CD4-positive, alpha-beta T cell treated with Interleukin-17A for 1 hour (primary cell): ENCODE results near the gene PDZD7.
A peak's percentile ranks its signal among the peaks of the same experiment; 100 is the strongest.

ENCODE experiments used
- DNase-seq: peaks from one replicate; pipeline ENCODE4 v3.0.0-alpha.2; 2020

PDZD7 gene

DNA sequence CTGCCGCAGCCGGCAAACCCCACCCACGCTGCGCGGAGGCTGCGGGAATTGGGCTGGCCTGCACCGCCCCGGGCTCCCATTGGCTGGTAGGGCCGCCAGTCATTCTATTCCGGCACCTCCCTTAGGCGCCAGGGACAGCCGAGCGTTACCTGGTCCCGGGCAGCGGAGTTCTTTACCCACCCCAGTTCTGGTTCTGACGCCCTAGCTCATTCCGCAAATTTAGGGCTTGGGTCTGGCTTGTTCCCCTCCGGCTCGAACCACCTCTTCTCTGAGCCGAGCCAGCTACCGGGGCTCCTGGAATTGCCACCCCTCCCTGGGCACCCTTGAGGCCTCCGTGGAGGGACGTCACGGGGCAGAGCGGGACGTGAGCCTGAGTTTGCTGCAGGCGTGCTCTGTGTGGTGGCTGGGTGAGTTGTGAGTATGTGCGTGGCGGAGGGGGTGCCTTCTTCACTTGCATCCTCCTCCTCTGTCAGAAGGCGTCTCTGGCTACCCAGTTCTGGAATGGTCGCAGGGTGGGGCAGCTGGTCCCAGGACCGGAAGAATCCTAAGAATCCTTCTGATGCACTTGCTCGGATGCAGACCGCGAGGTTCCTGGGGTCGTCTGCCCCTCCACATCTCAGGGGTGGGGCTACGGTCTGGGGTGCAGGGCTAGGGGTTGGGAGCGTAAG is at the start of gene PDZD7, which contains the start of gene SFXN3:
PDZD7 (minus strand) TSS at position 2 of the 668 bp plus-strand sequence. CDS start 910 bp downstream, outside the sequence.
SFXN3 (plus strand) TSS at position 107 of the 668 bp plus-strand sequence. CDS start 3,461 bp downstream, outside the sequence.
- peak; percentile 95 for DNase-seq

DNA sequence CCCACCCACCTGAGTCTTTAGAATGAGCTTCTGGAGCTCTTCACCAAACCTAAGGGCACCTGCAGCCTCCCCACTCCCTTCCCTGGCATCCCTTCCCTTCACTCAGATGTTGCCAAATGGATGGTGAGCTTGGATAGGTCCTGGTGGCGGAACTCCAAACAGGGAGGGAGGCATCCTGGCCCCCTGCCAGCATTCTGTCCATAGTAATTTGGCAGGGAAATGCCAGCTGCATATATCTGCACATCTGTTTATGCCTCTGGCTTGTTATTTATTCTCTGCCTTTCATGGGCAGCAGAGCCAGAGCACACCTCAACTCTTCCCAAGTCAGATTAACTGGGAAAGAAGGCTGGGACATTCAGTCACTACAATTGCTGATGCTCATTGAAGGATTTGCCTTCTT is 48.9 kb upstream of the PDZD7 start:
- no peak for DNase-seq

DNA sequence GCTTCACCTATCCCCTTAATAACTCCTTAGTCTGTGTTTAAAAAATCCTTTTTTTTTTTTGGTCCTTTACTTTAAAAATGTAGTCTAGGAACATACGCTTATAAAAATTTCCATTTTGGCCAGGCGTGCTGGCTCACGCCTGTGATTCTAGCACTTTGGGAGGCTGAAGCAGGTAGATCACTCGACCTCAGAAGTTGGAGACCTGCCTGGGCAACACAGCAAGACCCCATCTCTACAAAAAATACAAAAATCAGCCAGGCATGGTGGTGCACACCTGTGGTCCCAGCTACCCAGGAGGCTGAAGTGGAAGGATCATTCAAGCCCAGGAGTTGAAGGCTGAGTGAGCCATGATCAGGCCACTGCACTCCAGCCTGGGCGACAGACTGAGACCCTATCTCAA is 45.7 kb upstream of the PDZD7 start:
- no peak for DNase-seq

DNA sequence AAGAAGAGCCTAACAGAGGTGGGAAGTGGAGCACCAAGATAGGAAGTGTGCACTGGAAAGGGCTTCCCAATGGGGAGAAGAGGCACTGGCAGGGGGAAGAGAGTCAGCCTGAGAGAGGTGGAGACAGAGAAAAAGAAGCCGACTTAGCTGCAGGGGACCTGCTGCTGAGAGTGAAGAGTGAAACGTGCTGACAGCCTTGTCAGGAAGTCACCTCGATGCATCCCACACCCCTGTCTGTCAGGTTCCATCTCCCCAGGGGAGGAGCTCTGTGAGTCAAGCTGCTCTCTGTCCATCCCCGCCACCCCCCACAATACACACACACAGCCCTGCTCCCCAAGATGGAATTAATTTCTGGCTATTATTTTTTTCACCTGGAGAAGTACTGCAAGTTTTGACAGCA is 44.8 kb upstream of the PDZD7 start:
- no peak for DNase-seq

- no peak for DNase-seq
Observed at GRCh38 chr10:101073631-101074030, 42.7 kb upstream of the PDZD7 start.

DNA sequence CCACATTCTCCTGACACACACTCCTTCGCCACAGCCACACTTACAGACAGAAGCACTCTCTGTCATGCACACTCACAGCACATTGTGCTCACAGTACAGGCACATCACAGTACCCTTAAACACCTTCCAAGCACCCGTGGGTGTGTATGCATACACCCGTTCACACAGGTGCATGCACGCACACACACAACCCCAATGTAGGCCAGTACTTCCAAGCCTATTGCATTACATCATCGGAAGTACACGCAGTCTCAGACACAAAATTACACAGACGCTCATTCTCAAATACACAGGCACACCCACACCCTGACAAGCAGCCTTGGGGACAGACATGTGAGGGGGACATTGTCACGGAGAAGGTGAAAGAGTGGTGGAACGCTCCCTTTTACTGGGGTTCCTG is 42.0 kb upstream of the PDZD7 start:
- no peak for DNase-seq

GRCh38 chr10:101071885-101072433 is 41.0 kb upstream of the PDZD7 start:
- no peak for DNase-seq

- DNase-seq, result peak; percentile 32
Observed at GRCh38 chr10:101071267-101071884, 40.4 kb upstream of the PDZD7 start.

GRCh38 chr10:101070098-101070497 is 39.2 kb upstream of the PDZD7 start:
- no peak for DNase-seq

DNA sequence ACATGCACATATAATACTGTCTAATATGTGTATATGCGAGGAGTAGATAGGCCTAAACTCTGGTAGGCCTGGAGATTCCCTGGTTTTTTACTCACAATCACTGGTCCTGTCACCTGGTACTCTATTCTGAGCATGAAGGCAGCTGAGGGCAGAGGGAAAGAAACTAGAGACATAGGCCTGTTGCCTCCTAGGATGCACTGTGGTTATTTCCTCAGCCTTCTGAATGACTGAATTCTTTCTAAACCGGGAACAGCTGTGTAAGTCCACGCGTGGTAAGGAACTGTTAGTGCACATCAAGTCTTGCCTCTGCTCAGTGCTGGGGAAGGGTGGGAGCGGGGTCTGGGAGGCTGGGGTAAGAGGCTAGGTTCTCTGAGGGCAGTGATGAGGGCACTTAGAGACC is 38.5 kb upstream of the PDZD7 start:
- no peak for DNase-seq

GRCh38 chr10:101067356-101068083 is 36.6 kb upstream of the PDZD7 start:
- peak; percentile 84 for DNase-seq

DNA sequence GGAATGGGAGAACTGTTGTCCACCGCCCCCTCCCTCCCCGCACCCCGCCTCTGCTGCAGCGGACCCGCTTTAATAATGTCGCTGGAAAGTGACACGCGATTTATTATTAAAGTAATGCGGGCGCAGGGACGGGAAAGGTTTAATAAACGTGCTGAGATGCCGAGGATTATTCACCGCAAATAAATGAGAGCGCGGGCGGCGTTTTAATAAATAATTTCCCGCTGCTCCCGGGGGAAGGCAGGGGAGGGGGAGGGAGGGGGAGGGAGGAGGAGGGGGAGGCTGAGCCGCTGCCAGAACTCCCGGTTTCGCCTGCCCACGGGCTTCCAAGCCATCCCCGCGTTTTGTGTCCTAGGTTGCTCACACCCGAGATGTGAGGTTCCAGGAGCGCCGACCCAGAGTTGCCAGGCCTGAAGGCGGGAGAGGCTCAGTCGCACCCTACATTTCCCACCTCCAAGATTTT is 36.0 kb upstream of the PDZD7 start:
- DNase-seq, result peak; percentile 5

- DNase-seq, result peak; percentile 57
Observed at GRCh38 chr10:101066146-101066895, 35.4 kb upstream of the PDZD7 start.

DNA sequence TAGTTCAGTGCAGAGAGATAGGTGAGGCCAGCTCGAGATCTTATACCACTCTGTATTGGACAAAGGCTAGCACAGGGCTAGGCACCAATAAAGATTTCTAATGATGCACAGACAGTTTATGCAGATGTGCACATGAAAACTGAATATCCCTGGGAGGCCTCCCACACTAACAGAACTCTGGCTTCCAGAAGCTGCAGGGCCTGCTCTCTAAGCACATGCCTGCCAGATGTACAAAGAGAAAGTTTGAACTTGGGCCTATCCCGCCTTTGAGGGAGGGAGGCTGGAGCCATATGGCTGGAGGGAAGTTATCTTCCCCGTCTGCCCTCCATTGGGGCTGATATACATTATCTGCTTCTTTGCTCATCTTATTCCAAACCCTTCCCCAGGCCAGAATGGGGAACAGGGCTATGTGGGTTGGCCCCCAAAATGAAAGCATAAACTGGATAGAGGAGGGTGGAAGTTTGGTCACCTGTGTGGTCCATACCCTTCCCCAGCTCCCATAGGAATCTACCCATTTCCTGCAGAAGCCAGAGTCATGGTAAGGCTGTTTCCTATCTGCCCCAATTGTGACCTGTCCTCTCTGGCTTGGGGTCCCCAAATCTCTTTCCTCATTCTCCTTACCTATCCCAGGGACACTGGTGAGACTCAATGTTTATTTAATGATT is 34.7 kb upstream of the PDZD7 start:
- DNase-seq, result no peak

DNA sequence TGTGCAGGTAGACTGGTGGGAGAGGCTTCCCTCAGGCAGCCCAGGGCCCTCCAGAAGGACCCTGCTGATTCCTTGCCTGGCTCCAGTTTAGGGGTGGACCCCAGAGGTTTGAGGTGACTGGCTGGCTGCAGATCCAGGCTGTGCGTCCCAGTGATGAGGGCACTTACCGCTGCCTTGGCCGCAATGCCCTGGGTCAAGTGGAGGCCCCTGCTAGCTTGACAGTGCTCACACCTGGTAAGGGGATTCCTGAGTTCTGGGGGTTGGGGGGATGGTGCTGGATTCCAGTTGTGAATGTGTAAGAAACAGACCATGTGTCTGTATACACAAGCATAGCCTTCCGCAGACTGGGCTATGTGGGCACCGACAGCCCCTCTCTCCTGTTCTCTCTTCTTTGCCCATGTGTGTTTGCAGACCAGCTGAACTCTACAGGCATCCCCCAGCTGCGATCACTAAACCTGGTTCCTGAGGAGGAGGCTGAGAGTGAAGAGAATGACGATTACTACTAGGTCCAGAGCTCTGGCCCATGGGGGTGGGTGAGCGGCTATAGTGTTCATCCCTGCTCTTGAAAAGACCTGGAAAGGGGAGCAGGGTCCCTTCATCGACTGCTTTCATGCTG is 33.6 kb upstream of the PDZD7 start:
- DNase-seq, result no peak

DNA sequence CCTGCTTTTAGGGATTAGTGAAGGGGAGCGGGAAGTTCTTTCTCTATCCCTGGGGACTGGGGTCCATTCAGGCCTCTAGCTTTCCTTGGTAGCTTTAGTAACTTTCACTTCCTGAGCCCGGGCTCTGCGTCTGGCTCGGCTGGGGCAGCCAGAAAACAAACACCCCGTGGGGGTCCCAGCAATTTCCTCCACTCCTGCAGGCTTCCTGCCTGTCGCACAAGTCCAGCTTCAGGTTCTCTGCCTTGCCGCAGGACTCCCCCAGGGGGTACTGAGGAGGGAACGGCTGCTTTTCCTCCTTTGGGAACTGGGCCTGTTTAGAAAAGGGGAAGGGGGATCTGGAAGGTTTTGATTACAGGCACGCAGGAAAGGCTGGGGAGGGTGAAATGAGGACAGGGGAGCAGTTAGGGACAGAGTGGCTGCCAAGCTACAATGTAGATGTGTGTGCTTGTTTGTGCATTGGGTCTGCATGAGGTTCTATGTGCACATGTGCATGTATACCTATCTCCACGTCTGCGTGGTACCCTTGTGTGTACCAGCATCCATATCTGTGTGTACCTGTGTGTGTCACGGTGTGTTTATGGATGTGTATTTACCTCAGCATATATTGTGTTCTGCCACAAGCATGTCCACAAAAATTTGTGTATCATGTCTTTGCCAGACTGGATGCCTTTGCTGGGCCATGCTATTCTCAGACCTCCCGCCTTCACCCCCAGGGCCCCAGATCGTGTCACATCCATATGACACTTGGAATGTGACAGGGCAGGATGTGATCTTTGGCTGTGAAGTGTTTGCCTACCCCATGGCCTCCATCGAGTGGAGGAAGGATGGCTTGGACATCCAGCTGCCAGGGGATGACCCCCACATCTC is 32.9 kb upstream of the PDZD7 start:
- DNase-seq, result no peak

DNA sequence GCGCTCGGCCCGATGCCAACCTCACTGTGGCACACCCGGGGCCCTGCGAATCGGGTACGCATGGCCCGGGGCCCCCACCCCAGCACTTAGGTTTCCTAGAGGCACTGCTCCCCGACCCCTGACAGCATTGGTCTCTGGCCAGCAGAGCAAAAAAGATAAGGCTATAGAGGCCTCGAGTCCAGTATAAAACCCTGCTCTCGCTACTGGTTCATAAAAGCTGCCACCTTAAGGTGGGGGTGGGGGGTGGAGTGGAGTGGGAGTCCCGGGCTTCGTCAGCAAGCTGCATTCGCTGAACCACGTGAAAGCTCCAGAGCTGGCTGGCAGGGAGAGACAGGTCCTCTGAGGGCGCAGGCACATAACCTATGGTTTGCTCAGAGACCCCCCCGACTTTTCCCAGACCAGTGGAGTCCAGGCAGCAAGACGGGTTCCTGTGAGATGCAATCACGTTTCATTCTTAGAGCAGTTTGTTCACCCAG is 32.2 kb upstream of the PDZD7 start:
- DNase-seq, result no peak

DNA sequence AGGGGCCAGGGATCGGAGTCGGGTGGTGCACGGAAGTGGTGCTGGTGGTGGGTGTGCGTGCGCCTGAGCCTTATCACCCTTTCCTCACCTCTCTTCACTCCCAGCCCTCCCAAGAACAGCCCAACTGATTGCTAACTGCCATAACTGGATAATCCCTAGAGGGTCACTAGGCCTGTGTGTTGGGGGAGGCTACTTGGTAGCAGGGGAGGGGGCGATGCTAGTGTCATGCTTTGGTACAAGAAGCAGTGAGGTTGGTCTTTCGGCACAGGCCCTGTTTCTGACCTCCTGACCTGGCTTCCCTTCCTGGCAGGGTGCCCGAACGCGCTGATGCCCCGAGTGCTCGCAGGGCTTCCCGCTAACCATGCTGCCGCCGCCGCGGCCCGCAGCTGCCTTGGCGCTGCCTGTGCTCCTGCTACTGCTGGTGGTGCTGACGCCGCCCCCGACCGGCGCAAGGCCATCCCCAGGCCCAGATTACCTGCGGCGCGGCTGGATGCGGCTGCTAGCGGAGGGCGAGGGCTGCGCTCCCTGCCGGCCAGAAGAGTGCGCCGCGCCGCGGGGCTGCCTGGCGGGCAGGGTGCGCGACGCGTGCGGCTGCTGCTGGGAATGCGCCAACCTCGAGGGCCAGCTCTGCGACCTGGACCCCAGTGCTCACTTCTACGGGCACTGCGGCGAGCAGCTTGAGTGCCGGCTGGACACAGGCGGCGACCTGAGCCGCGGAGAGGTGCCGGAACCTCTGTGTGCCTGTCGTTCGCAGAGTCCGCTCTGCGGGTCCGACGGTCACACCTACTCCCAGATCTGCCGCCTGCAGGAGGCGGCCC is 31.5 kb upstream of the PDZD7 start:
- peak; percentile 54 for DNase-seq

- DNase-seq, result no peak
Observed at GRCh38 chr10:101061624-101062231, 30.8 kb upstream of the PDZD7 start, which contains the start of gene KAZALD1. Gene KAZALD1, plus strand, starts transcription at chr10:101061989. Its CDS starts 604 bp downstream, at chr10:101062593.
